HEK293 (cell line): Measurements from ENCODE around the gene ARID3B.

Experiments
- AEBP2 ChIP-seq: fragments of 450-650 bp; formaldehyde crosslinking; IDR thresholded peaks from 2 replicates; pipeline ENCODE4 v1.5.1; 2016; ENCODE audit warnings: missing biosample characterization, missing genetic modification characterization, borderline replicate concordance
- ATF2 ChIP-seq: fragments of 450-650 bp; formaldehyde crosslinking; IDR thresholded peaks from 2 replicates; pipeline ENCODE4 v1.5.1; 2016; ENCODE audit warnings: missing biosample characterization, missing genetic modification characterization, low read depth
- EGR2 ChIP-seq: fragments of 450-650 bp; formaldehyde crosslinking; IDR thresholded peaks from 2 replicates; pipeline ENCODE4 v1.5.1; 2016; ENCODE audit warnings: low read depth, missing biosample characterization, missing genetic modification characterization
- KLF16 ChIP-seq: fragments of 450-650 bp; formaldehyde crosslinking; IDR thresholded peaks from 2 replicates; pipeline ENCODE4 v1.5.1; 2017; ENCODE audit warnings: missing biosample characterization, missing genetic modification characterization
- MZF1 ChIP-seq: fragments of 450-650 bp; formaldehyde crosslinking; IDR thresholded peaks from 2 replicates; pipeline ENCODE4 v1.5.1; 2017; ENCODE audit warnings: missing biosample characterization, missing genetic modification characterization, borderline replicate concordance
- OSR2 ChIP-seq: fragments of 450-650 bp; formaldehyde crosslinking; IDR thresholded peaks from 2 replicates; pipeline ENCODE4 v1.5.1; 2016; ENCODE audit warnings: missing biosample characterization, missing genetic modification characterization
- SALL2 ChIP-seq: fragments of 450-650 bp; formaldehyde crosslinking; IDR thresholded peaks from 2 replicates; pipeline ENCODE4 v1.5.0; 2017; ENCODE audit warnings: missing biosample characterization, mild to moderate bottlenecking, missing genetic modification characterization, borderline replicate concordance
- SCRT2 ChIP-seq: fragments of 450-650 bp; formaldehyde crosslinking; IDR thresholded peaks from 2 replicates; pipeline ENCODE4 v1.5.1; 2016; ENCODE audit warnings: missing biosample characterization, missing genetic modification characterization
- SP3 ChIP-seq: fragments of 450-650 bp; formaldehyde crosslinking; IDR thresholded peaks from 2 replicates; pipeline ENCODE4 v1.5.1; 2016; ENCODE audit warnings: missing biosample characterization, missing genetic modification characterization
- ZBTB21 ChIP-seq: fragments of 450-650 bp; formaldehyde crosslinking; IDR thresholded peaks from 2 replicates; pipeline ENCODE4 v1.5.1; 2017; ENCODE audit warnings: missing biosample characterization, missing genetic modification characterization
- ZBTB26 ChIP-seq: fragments of 450-650 bp; formaldehyde crosslinking; optimal IDR thresholded peaks from 2 replicates; pipeline ENCODE3; 2016; ENCODE audit warnings: missing biosample characterization, mild to moderate bottlenecking, missing genetic modification characterization
- ZBTB48 ChIP-seq: fragments of 450-650 bp; formaldehyde crosslinking; IDR thresholded peaks from 2 replicates; pipeline ENCODE4 v1.5.1; 2016; ENCODE audit warnings: missing biosample characterization, missing genetic modification characterization
- ZBTB8A ChIP-seq: fragments of 450-650 bp; formaldehyde crosslinking; IDR thresholded peaks from 2 replicates; pipeline ENCODE4 v1.5.1; 2016; ENCODE audit warnings: missing biosample characterization, missing genetic modification characterization
- ZEB2 ChIP-seq: fragments of 450-650 bp; formaldehyde crosslinking; IDR thresholded peaks from 2 replicates; pipeline ENCODE4 v1.5.1; 2016; ENCODE audit warnings: missing biosample characterization, missing genetic modification characterization
- ZFHX2 ChIP-seq: fragments of 450-650 bp; formaldehyde crosslinking; conservative IDR thresholded peaks from 2 replicates; pipeline ENCODE4 v1.5.1; 2016; ENCODE audit warnings: missing biosample characterization, missing genetic modification characterization
- ZIC2 ChIP-seq: fragments of 450-650 bp; formaldehyde crosslinking; IDR thresholded peaks from 2 replicates; pipeline ENCODE4 v1.5.1; 2016; ENCODE audit warnings: missing biosample characterization, missing genetic modification characterization
- ZNF112 ChIP-seq: fragments of 450-650 bp; formaldehyde crosslinking; IDR thresholded peaks from 2 replicates; pipeline ENCODE4 v1.5.0; 2017; ENCODE audit warnings: missing biosample characterization, missing genetic modification characterization
- ZNF132 ChIP-seq: fragments of 450-650 bp; formaldehyde crosslinking; IDR thresholded peaks from 2 replicates; pipeline ENCODE4 v1.5.1; 2017; ENCODE audit warnings: missing biosample characterization, missing genetic modification characterization, borderline replicate concordance
- ZNF140 ChIP-seq: fragments of 450-650 bp; formaldehyde crosslinking; IDR thresholded peaks from 2 replicates; pipeline ENCODE4 v1.5.1; 2016; ENCODE audit warnings: missing biosample characterization, missing genetic modification characterization
- ZNF266 ChIP-seq: fragments of 450-650 bp; formaldehyde crosslinking; IDR thresholded peaks from 2 replicates; pipeline ENCODE4 v1.5.1; 2016; ENCODE audit warnings: missing biosample characterization, missing genetic modification characterization, low read depth
- ZNF280D ChIP-seq: fragments of 450-650 bp; formaldehyde crosslinking; IDR thresholded peaks from 2 replicates; pipeline ENCODE4 v1.5.1; 2016; ENCODE audit warnings: missing biosample characterization, missing genetic modification characterization
- ZNF302 ChIP-seq: fragments of 450-650 bp; formaldehyde crosslinking; IDR thresholded peaks from 2 replicates; pipeline ENCODE4 v1.5.1; 2016; ENCODE audit warnings: missing biosample characterization, missing genetic modification characterization, low read depth
- ZNF366 ChIP-seq: fragments of 450-650 bp; formaldehyde crosslinking; conservative IDR thresholded peaks from 2 replicates; pipeline ENCODE4 v1.5.1; 2016; ENCODE audit warnings: missing biosample characterization, missing genetic modification characterization
- ZNF391 ChIP-seq: fragments of 450-650 bp; formaldehyde crosslinking; IDR thresholded peaks from 2 replicates; pipeline ENCODE4 v1.5.1; 2016; ENCODE audit warnings: low read depth, missing biosample characterization, missing genetic modification characterization, borderline replicate concordance
- ZNF449 ChIP-seq: fragments of 450-650 bp; formaldehyde crosslinking; IDR thresholded peaks from 2 replicates; pipeline ENCODE4 v1.5.1; 2017; ENCODE audit warnings: missing biosample characterization, mild to moderate bottlenecking, missing genetic modification characterization, moderate library complexity
- ZNF548 ChIP-seq: fragments of 450-650 bp; formaldehyde crosslinking; IDR thresholded peaks from 2 replicates; pipeline ENCODE4 v1.5.1; 2016; ENCODE audit warnings: missing biosample characterization, missing genetic modification characterization
- ZNF626 ChIP-seq: fragments of 450-650 bp; sonication (Bioruptor Pico); formaldehyde crosslinking; IDR thresholded peaks from 2 replicates; pipeline ENCODE4 v1.5.1; 2018; ENCODE audit warnings: missing biosample characterization, missing genetic modification characterization, inconsistent platforms
- ZNF654 ChIP-seq: fragments of 450-650 bp; formaldehyde crosslinking; IDR thresholded peaks from 2 replicates; pipeline ENCODE4 v1.5.1; 2016; ENCODE audit warnings: low read depth, missing biosample characterization, missing genetic modification characterization
- ZNF701 ChIP-seq: fragments of 450-650 bp; formaldehyde crosslinking; IDR thresholded peaks from 2 replicates; pipeline ENCODE4 v1.5.1; 2016; ENCODE audit warnings: missing biosample characterization, missing genetic modification characterization
- ZNF785 ChIP-seq: fragments of 450-650 bp; formaldehyde crosslinking; IDR thresholded peaks from 2 replicates; pipeline ENCODE4 v1.5.1; 2016; ENCODE audit warnings: missing biosample characterization, missing genetic modification characterization
- ZSCAN16 ChIP-seq: fragments of 450-650 bp; formaldehyde crosslinking; IDR thresholded peaks from 2 replicates; pipeline ENCODE4 v1.5.1; 2016; ENCODE audit warnings: missing biosample characterization, missing genetic modification characterization
- ZSCAN30 ChIP-seq: fragments of 450-650 bp; IDR thresholded peaks from 2 replicates; pipeline ENCODE4 v1.5.1; 2018; ENCODE audit warnings: missing biosample characterization, mild to moderate bottlenecking, missing genetic modification characterization, moderate library complexity

Gene ARID3B

GRCh38 chr15:74540761-74541493 is at the start of gene ARID3B (continued):
- TF ChIP-seq ZNF280D (tag by site-specific recombination) (0 out of 2 replicates have a peak, but pooled peaks have one; percentile 34), SCRT2 (tag by site-specific recombination) (peak; percentile 58), ZNF449 (tag by site-specific recombination) (peak; percentile 13; the same call in 1 of the 2 replicates), ZNF785 (no peak), ZBTB26 (peak; percentile 76), ZSCAN30 (peak; percentile 89; the same call in 1 of the 2 replicates), SALL2 (no peak), AEBP2 (tag by site-specific recombination) (0 out of 2 replicates have a peak, but pooled peaks have one; percentile 43), ZNF391 (tag by site-specific recombination) (peak; percentile 10; the same call in 1 of the 2 replicates), MZF1 (tag by site-specific recombination) (no peak), ZNF548 (tag by site-specific recombination) (no peak), ZNF266 (no peak), ZNF626 (no peak), ZIC2 (peak; percentile 76), ZFHX2 (tag by site-specific recombination) (peak; percentile 86), ZNF366 (tag by site-specific recombination) (peak; percentile 38; the same call in 1 of the 2 replicates), EGR2 (peak; percentile 88), ZNF302 (tag by site-specific recombination) (no peak), ZBTB21 (tag by site-specific recombination) (no peak), ZNF701 (no peak), ZNF132 (tag by site-specific recombination) (no peak), ZSCAN16 (tag by site-specific recombination) (peak; percentile 82), ZNF654 (no peak), SP3 (peak; percentile 70), ZNF112 (tag by site-specific recombination) (no peak), ATF2 (tag by site-specific recombination) (no peak), ZEB2 (no peak), KLF16 (tag by site-specific recombination) (peak; percentile 20; the same call in 1 of the 2 replicates), ZBTB8A (tag by site-specific recombination) (peak; percentile 98), ZBTB48 (tag by site-specific recombination) (no peak), ZNF140 (tag by site-specific recombination) (no peak), OSR2 (no peak)
